Stimulated activated CD4-positive, alpha-beta T cell treated with anti-CD3 and anti-CD28 coated beads, TNF-alpha, amount 100 ng/mL, for 24 hours (primary cell): ENCODE data around the gene STOM.
"Not testable (repeated sequence)": the region's sequence is repeated elsewhere in the genome, so short reads cannot be mapped to it uniquely, and the experiment has no call there.

Experiments
- DNase-seq, 3 experiments: peaks; one replicate each; pipeline ENCODE4 v3.0.0-alpha.2; 2020; ENCODE audit warnings: low read depth in 3 of 3

Gene STOM

DNA sequence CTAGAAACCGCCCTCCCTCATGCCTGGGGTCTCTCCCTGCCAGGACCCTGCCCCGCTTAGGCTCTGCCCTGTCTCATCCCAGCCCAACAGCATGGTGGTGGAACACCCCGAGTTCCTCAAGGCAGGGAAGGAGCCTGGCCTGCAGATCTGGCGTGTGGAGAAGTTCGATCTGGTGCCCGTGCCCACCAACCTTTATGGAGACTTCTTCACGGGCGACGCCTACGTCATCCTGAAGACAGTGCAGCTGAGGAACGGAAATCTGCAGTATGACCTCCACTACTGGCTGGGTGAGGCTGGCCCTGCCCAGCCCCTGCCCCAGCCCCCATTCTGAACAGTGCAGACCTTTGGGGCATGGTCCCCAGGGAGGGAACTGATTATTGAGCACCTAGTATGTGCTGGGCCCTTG lies 68.2 kb downstream of the STOM start:
- no peak for DNase-seq

DNA sequence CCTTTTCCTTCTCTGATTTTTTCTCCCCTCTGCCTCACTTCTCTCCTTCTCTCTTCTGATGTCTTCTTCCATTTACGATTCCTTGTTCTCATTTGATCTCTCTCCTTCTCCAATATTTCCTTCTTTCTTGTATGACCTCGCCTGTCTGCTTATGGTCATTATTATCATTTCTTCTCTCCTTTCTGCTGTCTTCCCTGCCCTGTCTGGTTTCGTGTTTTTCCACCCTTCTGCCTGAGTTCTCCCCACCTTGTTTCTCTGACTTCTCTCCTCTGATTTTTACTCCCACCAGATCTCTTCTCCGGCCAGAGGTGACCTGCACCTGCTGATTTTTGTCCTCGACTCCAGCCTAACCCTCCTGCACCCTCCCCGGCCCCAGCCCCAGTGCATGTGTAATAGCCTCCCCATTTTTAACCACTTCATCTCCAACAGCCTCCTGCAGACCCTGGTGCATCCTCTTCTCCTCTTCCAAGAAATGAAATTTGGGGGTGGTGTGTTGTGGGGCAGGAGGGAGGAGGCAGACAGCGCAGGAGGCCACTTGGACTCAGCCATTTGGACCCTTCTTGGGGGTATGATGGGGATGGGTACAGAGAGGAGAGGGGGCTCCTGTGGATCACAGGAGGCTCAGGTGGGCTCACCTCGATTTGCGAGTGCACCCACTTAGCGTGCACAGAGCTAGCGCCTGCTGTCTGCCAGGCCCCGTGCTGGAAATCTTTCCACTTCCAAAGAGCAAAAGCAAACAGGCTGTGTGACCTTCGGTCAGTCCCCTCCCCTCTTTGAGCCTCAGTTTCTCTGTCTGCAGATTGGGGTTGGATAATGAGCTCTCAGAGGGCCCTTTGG lies 69.5 kb downstream of the STOM start:
- no peak for DNase-seq

DNA sequence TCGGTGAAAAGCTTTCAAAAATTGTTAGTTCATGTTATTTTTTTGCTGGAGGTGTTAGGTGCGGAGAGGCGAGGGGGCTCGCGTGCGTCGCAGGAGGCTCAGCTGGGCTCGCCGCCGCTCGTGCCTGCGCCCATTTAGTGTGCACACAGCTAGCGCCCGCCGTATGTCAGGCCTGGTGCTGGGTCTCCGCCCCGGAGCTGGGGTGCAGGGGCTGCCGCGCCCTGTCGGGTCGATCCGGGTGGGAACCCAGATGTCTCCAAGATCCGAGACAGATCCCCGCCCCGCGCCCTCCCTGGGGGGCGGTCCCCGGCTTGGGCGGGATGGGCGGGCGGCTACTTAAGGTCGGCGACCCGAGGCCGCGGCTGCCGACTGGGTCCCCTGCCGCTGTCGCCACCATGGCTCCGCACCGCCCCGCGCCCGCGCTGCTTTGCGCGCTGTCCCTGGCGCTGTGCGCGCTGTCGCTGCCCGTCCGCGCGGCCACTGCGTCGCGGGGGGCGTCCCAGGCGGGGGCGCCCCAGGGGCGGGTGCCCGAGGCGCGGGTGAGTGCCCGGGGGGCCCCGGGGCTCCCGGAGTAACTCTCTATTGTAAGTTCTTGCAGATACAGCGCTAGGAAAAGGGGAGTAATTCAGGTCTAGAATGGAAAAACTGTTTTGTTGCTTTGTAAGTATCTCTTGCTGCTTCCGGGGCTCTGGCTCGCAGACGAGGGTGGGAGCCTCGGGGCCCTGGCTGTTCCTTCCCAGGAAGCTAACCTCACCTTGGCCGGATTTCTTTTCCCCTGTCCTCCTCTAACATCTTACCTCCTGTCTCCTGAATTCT lies 70.4 kb downstream of the STOM start:
- DNase-seq: peak in 1 of 3 experiments; percentile 17

DNA sequence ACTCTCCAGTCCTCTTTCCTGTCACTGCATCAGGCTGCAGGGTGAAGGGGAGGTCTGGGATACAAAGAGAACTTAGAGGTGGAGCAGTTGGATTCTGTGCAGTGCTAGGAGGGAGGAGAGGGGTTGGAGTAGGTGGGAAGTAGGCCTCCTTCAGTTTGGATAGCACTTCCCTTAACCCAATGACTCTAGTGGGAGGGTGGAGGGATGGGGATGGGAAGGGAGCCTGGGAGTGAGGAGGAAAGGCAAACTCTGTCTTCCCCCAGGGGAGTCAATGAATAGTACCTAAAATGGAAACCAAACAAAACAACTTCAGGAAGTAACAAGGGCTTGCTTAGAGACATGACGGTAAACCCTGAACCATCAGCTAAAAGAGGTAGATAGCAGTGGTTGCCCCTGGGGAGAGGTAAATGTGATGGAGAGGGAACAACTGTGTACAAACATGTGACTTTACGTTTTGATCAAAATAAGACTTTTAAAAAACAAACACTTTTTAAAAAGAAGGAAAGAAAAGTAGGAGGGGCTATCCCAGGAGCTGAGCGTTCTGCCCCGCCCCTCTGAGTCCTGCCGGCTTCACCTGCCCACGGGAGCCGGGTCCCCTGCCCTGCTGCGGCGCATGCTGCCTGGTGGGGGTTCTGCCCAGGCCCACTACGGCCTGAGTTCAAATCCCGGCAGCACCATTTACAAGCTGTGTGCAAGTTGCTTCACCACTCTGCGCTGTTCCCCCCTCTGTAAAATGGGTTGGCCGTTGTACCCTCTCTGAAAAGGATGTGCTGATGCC lies 71.2 kb downstream of the STOM start:
- DNase-seq: no peak

DNA sequence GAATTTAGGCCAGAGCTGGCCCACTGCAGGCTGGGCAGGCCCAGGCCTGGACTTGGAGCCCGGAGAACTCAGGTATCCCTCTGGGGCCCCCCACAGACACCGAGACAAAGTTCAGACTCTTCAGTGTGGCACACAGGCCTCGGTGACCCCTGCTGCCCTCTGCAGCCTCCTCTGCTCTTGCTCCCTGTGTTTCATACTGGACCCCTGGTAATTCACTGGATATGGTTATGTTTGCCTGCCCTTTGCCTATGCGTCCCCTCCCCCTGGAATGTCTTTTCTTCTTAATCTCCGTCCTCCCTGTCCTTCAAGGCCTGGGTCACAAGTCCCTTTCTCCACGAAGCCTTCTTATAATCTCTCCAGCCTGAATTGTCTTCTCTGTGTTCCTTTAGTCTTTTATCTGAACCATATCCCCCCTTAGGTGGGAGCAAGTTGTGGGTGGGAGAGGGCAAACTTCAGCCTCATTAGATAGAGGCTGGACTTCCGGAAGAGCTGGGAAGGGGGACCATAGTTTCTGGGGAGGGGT lies 72.0 kb downstream of the STOM start:
- DNase-seq: no peak

DNA sequence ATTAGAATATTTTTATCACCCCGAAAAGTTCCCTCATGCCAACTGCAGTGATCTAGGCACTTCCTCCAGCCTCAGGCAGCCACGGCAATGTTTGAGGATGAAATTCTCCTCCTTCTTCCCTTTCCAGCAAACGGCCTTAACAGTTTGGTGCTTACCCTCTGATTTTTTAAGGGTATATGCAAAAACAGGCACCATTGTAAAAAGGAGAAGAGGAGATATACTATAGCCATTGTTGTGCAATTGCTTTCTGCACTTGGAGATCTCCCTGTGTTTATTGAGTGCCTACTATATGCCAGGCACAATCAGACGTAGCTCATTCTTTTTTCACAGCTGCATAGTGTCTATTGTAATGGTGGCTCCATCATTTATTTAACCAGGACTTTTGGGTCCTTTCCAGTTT lies 72.7 kb downstream of the STOM start:
- no peak for DNase-seq

DNA sequence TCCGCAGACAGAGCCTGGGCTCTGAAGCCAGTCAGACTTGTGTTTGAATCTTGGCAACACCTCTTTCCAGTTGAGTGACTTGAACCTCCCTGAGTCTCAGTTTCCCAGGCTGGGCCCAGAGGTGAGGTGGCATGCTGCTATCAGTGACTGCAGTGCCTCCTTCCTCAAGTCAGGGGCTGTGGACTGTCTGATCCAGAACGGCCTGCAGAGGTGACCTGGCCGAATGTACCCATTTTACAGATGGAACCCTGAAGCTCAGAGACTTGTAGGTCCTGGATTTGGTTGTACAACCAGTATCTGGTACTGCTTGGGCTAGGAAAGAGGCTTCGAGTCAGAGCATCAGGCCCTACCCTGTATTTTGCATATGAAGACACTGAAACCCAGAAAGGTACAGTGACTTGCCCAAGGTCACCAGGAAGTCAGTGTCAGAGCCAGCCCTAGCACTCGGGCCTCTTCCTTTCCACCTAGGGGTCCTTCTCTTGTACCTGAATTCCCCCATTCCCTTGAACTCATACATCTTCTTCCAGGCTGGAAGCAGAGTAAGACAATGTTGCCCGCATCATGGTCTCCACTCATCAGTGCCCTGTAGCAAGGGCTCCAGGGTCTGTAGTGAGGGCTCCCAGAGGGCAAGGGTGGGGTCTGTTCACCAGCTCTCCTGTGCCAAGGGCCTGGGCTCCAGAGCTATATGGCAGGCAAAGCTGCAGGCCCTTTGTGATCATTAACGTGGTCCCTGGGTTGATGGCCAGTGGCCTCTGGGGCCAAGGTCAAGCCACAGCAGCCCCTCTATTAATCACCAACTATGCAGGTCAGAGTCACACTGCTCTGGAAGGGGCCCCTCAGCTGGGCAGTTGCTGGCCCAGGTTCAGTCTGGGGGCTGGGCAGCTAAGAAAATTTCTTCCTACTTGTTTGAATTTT lies 73.6 kb downstream of the STOM start:
- no peak for DNase-seq

DNA sequence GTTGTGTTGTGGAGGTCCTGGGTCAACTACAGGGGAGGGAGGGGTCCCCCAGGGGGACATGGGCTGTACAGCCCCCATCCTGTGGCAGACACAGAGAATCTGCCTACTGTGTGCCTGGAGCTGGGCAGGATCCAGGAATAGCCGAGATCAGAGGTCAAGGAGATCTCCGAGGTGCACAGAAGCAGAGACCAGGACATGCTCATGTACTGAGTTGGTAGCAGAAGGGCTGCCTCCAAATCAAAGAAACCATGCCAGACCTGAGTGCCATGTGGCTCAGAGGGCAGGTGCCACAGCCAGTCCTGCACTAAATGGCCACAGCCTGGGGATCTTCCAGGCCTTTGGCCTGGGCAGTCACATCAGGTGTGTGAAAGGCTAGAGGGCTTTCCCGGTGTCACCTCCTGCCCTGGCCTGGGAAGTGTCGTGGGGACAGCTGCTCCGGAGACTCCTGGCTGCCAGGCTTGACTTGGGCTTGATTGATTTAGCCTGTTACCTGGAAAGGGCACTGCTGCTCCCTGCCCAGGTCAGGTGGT lies 74.3 kb downstream of the STOM start:
- no peak for DNase-seq

DNA sequence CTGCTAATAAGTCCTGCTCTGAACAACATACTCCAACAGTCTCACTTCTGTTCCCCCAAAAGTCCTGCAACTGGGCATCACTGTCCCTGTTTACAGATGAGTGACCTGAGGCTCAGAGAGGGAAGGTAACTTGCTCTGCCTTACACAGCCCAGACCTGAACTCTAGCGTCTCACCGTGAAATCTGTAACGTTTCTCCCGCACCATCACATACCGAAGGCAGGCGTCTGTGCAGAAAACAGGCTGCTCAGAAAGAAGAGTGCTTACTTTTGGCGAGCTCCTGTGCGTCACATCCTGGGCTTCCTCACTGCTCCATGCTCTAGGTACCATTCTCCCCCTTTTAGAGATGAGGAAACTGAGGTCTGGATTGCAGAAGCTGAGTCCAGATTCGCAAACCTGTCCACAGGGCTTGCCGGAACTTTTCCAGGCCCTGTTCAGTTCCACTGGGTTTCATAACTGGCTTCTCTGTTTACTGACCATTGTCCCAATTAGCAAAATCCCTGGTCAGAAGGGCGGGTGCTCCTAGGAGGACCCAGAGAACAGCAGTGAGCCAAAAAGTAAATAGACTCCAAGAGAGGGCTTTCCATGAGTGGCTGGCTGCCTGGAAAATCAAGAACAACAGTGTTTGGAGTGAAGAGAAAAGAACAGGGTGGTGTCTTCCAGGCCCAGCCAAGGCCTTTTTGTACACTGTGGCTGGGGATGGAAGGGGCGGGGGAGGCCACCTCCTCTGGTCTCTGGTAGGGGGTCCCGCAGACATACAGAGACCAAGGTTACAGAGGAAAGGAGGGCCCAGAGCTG lies 75.0 kb downstream of the STOM start:
- no peak for DNase-seq

DNA sequence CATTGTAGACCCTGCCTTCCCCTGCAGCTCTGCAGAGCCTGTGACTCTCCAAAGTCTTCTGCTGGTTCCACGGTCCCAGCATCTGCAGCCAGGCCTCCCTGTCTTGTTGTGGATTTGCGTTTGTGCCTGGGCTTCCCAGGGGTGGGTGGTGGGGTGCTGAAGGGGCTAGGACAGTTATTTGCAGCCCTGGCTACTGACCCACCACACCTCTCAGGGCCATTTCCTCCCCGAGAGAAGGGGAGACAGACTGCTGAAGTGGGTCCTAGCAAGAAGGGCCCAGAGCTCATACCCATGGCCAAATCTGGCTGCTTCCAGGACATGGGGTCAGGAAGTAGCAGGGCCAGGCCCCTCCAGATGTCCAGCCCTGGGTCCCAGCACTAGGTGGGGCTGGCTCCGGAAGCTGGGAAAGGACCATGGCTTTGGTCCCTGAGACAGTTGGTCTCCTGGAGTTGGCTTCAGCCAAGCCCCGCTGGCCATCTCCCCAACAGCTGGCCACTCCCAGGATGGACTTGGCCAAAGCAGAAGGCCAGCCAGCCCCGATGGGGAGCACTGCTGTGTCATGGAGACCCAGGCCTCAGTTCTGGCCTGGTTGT lies 75.8 kb downstream of the STOM start:
- DNase-seq: no peak

DNA sequence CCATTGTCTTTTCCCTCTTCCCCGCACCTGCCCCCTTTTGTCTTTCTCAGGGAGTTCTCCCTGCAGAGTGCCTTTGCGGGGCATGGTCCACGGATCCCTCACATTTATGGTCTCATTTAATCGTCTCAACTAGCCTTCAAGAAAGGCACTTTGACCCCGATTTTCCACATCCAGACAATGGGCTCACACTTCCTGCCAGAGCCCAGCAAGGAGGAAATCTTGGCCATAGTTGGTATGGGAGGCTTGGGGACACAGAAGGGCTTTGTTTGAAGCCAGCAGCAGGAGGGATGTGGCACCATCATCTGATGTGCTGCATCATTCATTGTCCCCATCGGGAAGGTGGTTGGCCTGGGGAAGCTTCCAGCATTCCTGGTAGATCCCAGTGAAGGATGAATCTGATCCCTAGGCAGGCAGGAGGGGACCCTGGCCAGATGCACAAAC lies 77.2 kb downstream of the STOM start:
- DNase-seq: no peak

DNA sequence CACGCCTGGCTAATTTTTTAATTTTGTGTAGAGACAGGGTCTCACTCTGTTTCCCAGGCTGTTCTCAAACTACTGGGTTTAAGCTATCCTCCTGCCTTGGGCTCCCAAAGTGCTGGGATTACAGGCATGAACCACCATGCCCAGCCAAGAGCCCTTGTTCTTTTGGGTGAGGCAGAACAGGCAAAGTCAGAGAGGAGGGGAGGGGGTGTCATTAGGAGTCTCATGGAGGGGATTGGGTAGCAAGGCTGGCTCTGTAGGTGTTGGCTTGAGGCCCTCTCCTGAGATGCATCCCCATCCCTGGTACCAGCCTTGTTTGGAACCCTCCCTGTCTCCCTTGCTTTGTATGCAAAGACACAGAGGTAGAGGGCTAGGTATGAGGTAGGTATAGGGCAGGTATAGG lies 78.0 kb downstream of the STOM start:
- no peak for DNase-seq

DNA sequence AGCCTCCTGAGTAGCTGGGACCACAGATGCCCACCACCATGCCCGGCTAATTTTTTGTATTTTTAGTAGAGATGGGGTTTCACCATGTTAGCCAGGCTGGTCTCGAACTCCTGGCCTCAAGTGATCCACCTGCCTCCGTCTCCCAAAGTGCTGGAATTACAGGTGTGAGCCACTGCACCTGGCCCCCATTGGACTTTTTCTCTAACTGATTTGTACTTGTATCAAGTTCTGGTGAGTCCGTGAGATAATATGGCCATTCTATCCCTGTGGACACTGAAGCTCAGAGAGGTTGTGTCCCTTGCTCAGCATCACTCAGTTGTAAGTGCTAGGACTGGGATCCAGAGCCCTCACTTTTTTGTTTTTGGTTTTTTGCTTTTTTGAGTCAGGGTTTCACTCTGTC lies 78.5 kb downstream of the STOM start:
- not testable (repeated sequence) for DNase-seq

DNA sequence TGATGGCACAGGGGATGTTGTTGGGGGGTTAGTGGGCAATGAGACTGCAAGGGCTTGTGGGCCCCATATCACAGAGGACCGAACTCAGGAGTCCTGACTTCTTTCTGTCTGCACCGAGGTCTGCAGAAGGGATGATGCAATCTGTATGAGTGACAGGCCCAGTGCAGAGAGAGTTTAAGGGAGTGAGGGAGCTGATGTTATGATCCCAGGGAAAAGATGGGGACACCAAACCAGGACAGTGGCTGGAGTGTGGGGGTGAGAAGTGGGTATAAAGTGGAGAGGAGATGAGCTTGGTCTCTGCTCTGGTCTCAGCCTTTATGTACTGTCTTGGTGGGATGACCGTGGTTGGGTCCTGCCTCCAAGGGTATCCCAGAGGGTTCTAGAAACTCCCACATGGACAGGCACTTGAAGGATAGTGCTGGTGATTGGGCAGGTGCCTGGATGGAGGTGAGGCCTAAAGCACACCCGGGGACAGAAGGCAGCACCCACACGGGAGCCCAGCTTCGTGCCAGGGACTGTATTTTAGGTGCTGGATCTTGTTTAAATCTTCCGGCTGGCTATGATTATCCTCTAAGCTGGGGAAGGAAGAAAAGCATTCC lies 80.2 kb downstream of the STOM start:
- no peak for DNase-seq

DNA sequence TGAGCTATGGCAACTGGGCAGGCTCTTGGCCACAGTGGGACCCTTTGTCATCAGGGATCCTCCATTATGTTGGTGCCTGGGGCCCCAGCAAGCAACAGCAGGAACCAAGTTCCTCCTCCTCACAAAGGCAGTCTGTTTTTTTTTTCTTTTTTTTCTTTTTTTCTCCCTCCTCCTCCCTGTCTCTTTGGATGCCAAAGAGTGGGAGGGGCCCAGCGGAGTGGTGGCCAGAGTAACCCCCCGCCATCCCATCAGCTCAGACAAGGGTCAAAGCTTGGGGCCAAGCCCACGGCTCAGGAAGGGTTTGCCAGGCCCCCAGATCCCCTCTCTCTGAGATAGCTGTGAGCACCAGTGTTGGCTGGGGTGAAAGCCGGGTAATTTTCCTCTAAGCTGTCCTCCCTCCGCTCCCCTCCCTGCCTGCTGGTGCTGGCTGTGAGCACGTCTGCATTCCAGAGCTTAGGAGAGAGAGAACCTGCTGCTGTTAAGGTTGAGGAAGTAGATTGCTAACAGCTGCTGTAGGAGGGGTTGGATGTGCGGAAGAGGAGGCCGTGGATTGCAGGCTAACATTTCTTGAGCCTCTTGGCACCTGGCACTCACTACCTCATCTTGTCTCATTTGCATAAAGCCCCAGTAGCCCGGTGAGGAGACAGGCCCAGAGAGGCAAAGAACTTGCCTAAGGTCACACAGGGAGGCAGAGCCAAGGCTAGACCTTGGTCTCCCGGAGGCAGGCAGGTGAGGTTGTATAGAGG lies 80.9 kb downstream of the STOM start:
- no peak for DNase-seq
